Fibroblast of lung (primary cell): ENCODE measurements around the gene ANKS1B.

Experiments
- CTCF ChIP-seq, 2 donors: IDR thresholded peaks in 1 of 2; conservative IDR thresholded peaks in 1 of 2; 1 replicate in 1 of 2; 2 replicates in 1 of 2; pipeline ENCODE4 v1.5.1; 2011 to 2012; ENCODE audit warnings: low read length in 2 of 2, control low read depth in 1 of 2, inconsistent platforms in 1 of 2, low read depth in 1 of 2, mild to moderate bottlenecking in 1 of 2
- EZH2 ChIP-seq: IDR thresholded peaks from 2 replicates; pipeline ENCODE4 v1.5.1; 2012; ENCODE audit warnings: low read length, control low read depth, mild to moderate bottlenecking; ENCODE audit errors: missing control alignments

- no peak for TF ChIP-seq CTCF (conservative IDR thresholded peaks at IDR 0.05 in 1 of 2, IDR thresholded peaks at IDR 0.05 in 1 of 2; ENCODE audit: low read depth in 1 of 2, low read length in 2 of 2)
- no peak for TF ChIP-seq EZH2
Measured at GRCh38 chr12:99005601-99006000, 979.1 kb downstream of the ANKS1B start.
